ENCODE results near the gene AKAP5.

AKAP5 gene

DNA sequence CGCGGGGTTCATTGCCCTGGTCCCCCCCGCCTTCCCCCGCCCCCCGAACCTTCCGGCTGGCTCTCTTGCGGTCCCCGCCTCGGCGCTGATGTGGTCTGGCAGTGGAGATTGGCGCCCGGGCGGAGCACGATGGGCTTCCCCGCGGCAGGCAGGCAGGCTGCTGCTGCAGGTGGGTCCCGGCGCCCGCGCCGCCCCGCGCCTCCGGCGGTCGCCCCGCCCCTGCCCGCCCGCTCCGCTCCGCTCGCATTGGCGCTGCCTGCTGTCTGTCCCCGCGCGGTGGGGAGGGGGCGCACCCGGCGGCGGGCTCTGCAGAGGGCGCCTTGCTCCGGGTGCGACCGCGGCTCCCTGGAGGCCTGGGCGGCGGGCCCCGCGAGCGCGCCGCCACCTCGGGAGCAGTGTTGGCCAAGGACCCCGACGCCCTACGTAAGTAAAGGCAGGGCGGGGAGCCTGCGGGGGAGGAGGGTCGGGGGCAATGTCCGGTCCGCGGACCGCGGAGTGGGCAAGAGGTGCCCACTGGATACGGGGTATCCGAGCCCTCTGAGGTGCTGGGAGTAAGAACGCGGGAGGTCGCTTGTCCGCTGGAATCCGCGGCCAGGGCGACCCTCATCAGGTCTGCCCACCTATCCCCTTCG, at the start of gene AKAP5:
AKAP5 (plus strand) TSS at position 309 of the 632 bp plus-strand sequence. CDS start 2,896 bp downstream, outside the sequence.
- DNase-seq (ENCODE audit: low read depth in 2 of 2) = peak; percentile 19 to 48

DNA sequence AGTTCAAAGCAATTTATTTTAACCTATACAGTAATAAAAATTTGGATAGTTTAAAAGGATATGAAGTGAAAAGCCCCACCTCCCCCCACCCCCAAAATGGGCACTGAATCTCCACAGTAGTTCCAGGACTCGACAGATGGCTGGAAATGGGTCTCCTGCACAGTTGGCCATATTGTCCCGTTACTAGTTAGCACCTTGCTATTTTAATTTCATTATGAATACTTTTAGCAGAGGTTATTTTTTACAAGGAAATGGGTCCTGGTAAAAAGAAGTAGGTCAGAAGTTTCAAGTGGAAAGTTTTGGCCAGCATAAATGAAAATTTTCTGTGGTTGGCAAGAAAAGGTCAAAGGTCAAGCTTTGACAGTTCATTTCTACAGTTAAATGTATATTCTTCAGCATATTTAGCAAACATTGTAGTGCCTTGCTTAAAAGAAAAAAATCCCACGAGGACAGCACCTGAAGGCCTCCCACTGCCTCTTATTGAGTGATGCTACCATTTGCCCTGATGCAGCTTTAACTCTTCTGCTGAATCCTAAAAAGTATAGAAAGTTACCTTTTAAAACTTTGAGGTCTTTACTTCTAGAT, 48.9 kb upstream of the AKAP5 start:
- DNase-seq (ENCODE audit: low read depth in 2 of 2) = no peak

DNA sequence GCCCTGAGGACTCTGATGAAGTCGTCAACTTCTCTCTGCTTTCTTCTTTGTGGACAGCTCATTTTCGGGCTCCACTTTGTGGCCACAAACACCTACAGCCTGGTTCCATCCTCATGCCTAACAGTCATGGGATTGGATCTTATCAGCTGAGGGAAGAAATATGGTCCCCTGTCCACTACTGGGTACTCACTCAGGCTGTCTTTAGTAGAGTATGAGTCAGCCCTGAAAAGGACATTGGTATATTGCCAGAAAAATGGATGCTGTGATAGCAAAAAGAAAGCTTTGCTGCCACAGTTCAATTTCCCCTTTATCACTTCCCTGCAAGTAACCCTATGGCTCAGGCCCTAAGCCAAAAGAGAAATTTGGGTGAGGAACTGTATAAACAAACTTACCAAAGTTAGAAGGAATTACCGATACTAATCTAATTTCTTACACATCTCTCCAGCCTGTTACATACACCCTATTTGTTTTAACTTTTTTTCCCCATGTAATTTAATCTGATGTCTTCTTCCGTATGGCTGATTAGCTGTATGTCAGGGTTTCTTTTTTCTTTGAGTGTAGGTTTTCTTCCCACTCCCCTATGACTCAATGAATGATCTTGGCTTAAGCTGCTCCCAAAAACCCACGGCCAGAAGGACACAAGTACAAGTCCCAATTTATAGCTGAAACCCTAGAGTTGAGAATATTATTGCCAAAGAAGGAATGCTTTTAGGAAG, 48.1 kb upstream of the AKAP5 start:
- no peak for DNase-seq (ENCODE audit: low read depth in 2 of 2)

DNA sequence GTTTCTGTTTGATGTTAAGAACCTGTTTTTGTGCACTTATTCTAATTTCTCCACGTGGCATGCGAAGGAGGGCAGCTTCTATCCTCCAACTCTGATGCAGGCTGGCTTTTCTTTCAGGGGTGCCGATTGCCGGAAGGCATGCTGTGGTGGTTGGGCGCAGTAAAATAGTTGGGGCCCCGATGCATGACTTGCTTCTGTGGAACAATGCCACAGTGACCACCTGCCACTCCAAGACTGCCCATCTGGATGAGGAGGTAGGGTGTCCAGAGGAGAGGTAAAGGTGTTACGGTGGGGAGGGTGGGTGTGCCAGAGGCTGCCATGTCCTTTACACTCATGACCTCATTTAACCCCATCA, 47.6 kb upstream of the AKAP5 start:
- no peak for DNase-seq (ENCODE audit: low read depth in 2 of 2)

DNA sequence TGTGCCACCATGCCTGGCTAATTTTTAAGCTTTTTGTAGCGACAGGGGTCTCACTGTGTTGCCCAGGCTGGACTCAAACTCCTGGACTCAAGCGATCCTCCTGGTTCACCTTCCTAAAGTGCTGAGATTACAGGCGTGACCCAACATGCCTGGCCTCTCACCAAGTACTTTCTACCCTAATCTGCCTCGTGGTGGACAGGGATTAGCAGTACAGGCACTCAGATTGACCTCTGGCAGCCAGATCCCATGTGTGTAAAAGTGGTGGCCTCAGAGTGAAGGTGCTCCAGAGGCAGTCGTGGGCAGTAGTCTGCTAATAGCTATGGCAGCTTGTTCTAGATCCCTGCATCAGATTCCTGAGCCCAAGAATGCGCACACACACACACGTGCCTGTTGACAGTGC, 46.3 kb upstream of the AKAP5 start:
- DNase-seq (ENCODE audit: low read depth in 2 of 2) = no peak

DNA sequence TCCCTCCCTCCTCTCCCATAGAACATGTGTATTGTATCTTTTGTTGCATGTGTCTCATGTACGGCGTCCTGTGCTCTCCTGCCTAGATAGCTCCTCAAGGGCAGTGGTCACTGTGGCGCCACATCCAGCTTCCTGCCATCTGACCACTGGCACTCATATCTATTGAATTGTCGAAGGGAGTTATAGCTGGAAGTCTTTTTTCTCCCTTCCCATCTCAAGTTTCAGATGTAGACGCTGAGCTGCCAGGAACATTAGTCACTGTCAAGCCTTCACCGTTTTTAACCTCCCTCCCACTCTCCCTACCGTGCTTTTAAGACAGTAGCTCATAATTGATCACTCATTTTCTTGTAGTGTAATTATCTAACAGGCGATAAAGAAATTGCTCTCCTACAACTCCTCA, 44.1 kb upstream of the AKAP5 start:
- no peak for DNase-seq (ENCODE audit: low read depth in 2 of 2)

- DNase-seq (ENCODE audit: low read depth in 2 of 2) = no peak
Observed at GRCh38 chr14:64422005-64422404, 43.3 kb upstream of the AKAP5 start.

- DNase-seq (ENCODE audit: low read depth in 2 of 2) = no peak
Observed at GRCh38 chr14:64422756-64423155, 42.5 kb upstream of the AKAP5 start.

DNA sequence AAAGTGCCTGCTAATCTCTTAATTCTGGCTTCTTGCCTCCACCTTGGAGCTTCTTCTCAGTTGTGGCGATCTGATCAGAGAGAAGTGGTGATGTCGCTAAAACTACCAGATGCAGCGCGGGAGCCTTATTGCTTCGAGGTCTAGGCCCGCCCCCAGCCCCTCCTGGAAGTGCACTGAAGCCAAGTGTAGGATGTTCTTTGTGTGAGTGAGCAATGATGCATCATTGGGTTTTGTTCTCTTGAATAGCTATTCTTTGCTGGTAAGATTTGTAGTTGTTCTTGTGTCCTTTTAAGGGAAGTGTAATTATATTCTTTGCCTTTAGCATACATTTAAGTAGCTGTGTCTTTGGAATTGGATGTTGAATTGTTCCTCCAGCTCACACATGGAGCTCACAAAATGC, 41.3 kb upstream of the AKAP5 start:
- no peak for DNase-seq (ENCODE audit: low read depth in 2 of 2)

DNA sequence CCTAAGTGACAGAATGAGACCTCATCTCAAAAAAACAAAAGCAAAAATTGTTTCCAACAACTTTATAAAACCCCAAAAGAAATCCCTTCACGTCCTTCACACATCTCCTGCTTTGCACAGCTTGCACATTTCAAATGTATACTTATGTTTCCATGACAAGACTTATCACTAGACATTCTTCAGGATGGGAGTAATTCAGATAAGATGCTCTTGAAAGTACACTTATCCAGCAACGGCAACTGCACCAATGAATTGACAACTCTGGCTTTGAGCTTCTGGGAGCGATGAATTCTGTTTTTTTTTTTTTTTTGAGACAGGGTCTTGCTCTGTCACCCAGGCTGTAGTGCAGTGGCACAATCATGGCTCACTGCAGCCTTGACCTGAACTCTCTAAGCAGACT, 30.8 kb upstream of the AKAP5 start:
- no peak for DNase-seq (ENCODE audit: low read depth in 2 of 2)

GRCh38 chr14:64438181-64438841, 27.0 kb upstream of the AKAP5 start:
- DNase-seq (ENCODE audit: low read depth in 2 of 2) = peak in 1 of 2 donors; percentile 3

GRCh38 chr14:64439141-64439540, 26.2 kb upstream of the AKAP5 start:
- DNase-seq (ENCODE audit: low read depth in 2 of 2) = no peak

DNA sequence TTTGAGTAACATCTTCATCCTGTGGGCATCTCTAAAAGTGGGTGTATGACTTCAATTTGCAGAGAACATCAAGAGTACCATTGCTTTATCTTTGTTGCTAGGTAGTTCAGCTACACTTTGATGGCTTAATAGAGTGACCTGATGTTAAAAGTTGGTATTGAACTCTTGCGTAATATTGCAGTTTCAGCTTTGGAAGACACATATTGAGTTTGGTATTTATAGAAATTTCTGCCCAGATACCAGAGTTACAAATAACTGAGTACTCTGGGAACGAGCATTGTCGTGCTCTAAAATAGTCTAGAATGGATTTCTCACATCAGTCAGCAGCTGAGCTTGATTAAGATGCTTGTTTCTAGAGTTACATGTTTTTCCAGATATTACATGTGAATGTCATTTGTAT, 24.8 kb upstream of the AKAP5 start:
- no peak for DNase-seq (ENCODE audit: low read depth in 2 of 2)

DNA sequence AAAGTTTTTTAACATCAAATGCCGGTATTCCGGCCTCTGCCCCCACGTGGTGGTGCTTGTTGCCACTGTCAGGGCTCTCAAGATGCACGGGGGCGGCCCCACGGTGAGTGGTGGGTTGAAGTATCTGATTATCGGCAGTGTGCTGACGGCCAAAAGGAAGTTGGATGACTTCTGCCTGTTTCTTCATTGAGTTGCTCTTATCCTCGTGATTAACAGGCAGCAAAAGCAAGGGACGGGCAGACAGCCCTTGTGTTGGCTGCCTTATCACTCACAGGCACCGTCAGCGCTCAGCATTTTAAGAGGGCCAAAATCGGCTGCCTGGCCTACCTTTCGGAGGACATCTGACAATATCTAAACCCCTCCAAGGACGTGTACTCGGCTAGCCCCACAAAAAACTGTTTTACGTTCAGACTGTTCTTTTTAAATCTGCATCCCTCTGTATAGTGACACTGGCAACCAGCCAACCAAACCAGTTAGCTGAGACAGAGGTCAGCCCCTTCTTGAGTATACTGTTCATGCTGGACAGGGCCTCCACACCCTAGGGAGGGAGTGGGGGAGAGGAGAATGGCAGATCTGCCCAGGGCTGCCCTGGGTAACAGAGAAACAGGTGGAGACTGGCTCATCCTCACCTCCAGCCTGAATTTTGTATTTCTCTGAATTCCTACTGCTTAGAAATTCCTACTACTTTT, 22.9 kb upstream of the AKAP5 start:
- no peak for DNase-seq (ENCODE audit: low read depth in 2 of 2)

GRCh38 chr14:64444140-64444539, 21.2 kb upstream of the AKAP5 start:
- no peak for DNase-seq (ENCODE audit: low read depth in 2 of 2)

GRCh38 chr14:64444984-64445845, 20.1 kb upstream of the AKAP5 start:
- DNase-seq (ENCODE audit: low read depth in 2 of 2) = peak; percentile 20 to 27

DNA sequence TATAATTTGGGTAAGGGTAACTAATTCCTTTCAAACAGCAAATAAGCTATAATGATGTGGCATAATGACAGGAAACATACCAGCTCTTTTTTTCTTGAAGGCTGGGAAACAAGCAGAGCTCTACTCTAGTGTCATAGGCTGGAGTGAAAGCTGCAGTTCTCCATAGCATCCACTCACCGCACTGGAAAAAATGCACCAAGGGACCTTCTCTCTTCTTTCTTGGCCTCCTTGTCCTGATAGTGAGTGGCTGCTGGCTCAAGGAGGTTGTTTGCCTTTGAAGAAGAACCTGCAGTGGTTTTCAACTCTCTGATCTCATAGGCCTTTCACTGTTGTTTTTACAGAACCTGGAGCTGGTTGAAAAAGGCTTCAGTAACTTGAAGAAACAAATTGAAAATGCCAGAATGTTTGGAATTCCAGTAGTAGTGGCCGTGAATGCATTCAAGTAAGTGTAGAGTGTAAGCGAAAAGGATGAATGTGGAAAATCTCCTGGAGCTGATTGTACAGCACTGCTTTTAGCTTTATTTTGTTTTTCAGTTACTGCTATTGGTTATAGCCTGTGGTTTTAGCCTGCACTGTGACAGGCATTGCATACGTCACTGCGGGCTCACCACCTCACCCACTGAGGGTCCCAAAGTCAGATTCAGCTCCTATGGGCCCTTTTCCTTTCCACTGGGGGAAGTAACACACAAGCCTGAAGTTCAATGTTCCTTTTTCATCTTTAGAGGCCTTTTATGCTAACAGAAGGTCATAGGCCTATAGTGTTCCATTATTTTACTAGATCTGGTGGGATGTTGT, 17.2 kb upstream of the AKAP5 start:
- DNase-seq (ENCODE audit: low read depth in 2 of 2) = peak in 1 of 2 donors; percentile 18

GRCh38 chr14:64450255-64450654, 15.0 kb upstream of the AKAP5 start:
- DNase-seq (ENCODE audit: low read depth in 2 of 2) = no peak

DNA sequence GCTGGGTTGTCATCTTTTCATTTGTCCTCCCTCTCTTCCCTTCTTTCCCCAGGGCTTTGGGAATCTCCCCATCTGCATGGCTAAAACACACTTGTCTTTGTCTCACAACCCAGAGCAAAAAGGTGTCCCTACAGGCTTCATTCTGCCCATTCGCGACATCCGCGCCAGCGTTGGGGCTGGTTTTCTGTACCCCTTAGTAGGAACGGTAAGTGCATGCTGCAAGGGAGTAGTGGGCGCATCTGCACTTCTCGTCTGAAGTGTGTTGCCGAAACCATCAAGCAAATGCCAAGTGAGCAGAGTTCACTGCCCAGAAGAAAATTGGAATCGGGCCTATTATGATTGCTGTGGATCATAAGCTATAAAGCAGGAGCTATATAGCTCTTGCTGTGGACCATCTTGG, 10.6 kb upstream of the AKAP5 start:
- no peak for DNase-seq (ENCODE audit: low read depth in 2 of 2)

- DNase-seq (ENCODE audit: low read depth in 2 of 2) = no peak
Observed at GRCh38 chr14:64459405-64460136, 5.7 kb upstream of the AKAP5 start.
